Calu3 (cell line): ENCODE data around the gene RNF19B. TPM values are rescaled to one million over a fixed set of nuclear protein-coding genes. Genes with fewer than 3 reads are reported as not detected.

Experiments
- BruUV-seq: library from RNA; stranded (reverse); fragments of 400-500 nt; replicated peaks from 2 replicates; lab custom pipeline; 2021; lab: Mats Ljungman, UMichigan
- CTCF ChIA-PET: fragments of 300-600 bp; sonication (Branson Sonifier 250); formaldehyde crosslinking; loops from one replicate; lab custom pipeline; 2022; ENCODE audit warnings: antibody characterized with exemption; lab: Charles Lee
- DNase-seq: peaks from one replicate; pipeline ENCODE4 v3.0.0; 2022
- H3K27ac Mint-ChIP-seq: one replicate; pipeline ENCODE4 v1.8.0; 2022; ENCODE audit warnings: mixed read lengths; ENCODE audit not compliant: unreplicated experiment
- H3K27me3 Mint-ChIP-seq: one replicate; pipeline ENCODE4 v1.8.0; 2022; ENCODE audit warnings: mixed read lengths; ENCODE audit not compliant: unreplicated experiment
- H3K36me3 Mint-ChIP-seq: one replicate; pipeline ENCODE4 v1.8.0; 2022; ENCODE audit warnings: mild to moderate bottlenecking, moderate library complexity, mixed read lengths; ENCODE audit not compliant: insufficient read depth, unreplicated experiment
- H3K4me1 Mint-ChIP-seq: one replicate; pipeline ENCODE4 v1.8.0; 2022; ENCODE audit warnings: mild to moderate bottlenecking, low read depth, mixed read lengths; ENCODE audit not compliant: unreplicated experiment
- H3K4me3 Mint-ChIP-seq: one replicate; pipeline ENCODE4 v1.8.0; 2022; ENCODE audit warnings: mild to moderate bottlenecking, low read depth, moderate library complexity, mixed read lengths; ENCODE audit not compliant: unreplicated experiment
- H3K9me3 Mint-ChIP-seq: one replicate; pipeline ENCODE4 v1.8.0; 2022; ENCODE audit warnings: low read depth, mixed read lengths; ENCODE audit not compliant: unreplicated experiment
- CTCF ChIP-seq: fragments of 200-600 bp; IDR thresholded peaks from one replicate; pipeline ENCODE4 v1.8.0; 2022; ENCODE audit warnings: antibody characterized with exemption; ENCODE audit not compliant: unreplicated experiment
- intact Hi-C: fragments of 100-400 bp; cut with micrococcal nuclease; formaldehyde crosslinking; loops from one replicate; pipeline ENCODE4 v1.10.0; 2022; ENCODE audit not compliant: unreplicated experiment
- total RNA-seq: library from RNA; stranded (reverse); gene quantifications from 2 replicates; pipeline ENCODE4 v1.2.3, GENCODE V29; 2022

The RNF19B gene
- total RNA-seq, 1 experiment from 2014 or later, result 21.5 TPM

- intact Hi-C loops, result no loop called here
- Mint-ChIP-seq H3K36me3 (no peaks in the 10 kb centered on the region), H3K4me3 (no peak overlapping the region), H3K4me1 (peaks cover 8% of the 10 kb centered on the region), H3K27me3 (no peaks in the 10 kb centered on the region), H3K9me3 (no peaks in the 10 kb centered on the region), H3K27ac (no peak overlapping the region)
- BruUV-seq, result no TSS peak
- DNase-seq, result no peak
- CTCF ChIA-PET, result no interaction called here
- no peak for TF ChIP-seq CTCF
These were observed 47.1 kb downstream of the RNF19B start for GRCh38 chr1:32917521-32917920.

- peaks cover 8% of the 10 kb centered on the region for H3K4me1 Mint-ChIP-seq
- no peaks in the 10 kb centered on the region for H3K36me3 Mint-ChIP-seq
- CTCF ChIA-PET, result no interaction called here
- no TSS peak for BruUV-seq
- no peaks in the 10 kb centered on the region for H3K9me3 Mint-ChIP-seq
- intact Hi-C loops, result no loop called here
- no peaks in the 10 kb centered on the region for H3K27me3 Mint-ChIP-seq
- H3K27ac Mint-ChIP-seq, result no peak overlapping the region
- no peak overlapping the region for H3K4me3 Mint-ChIP-seq
- no peak for TF ChIP-seq CTCF
- DNase-seq, result no peak
These were observed 48.6 kb downstream of the RNF19B start for GRCh38 chr1:32915766-32916706.

GRCh38 chr1:32910319-32910718 is 54.3 kb downstream of the RNF19B start:
- H3K4me3 Mint-ChIP-seq, result no peak overlapping the region
- no peaks in the 10 kb centered on the region for H3K36me3 Mint-ChIP-seq
- TF ChIP-seq CTCF, result no peak
- DNase-seq, result no peak
- no peaks in the 10 kb centered on the region for H3K4me1 Mint-ChIP-seq
- BruUV-seq, result no TSS peak
- no peaks in the 10 kb centered on the region for H3K27me3 Mint-ChIP-seq
- intact Hi-C loops, result no loop called here
- H3K9me3 Mint-ChIP-seq, result no peaks in the 10 kb centered on the region
- no peak overlapping the region for H3K27ac Mint-ChIP-seq
- CTCF ChIA-PET, result no interaction called here

- Mint-ChIP-seq H3K9me3 (no peaks in the 10 kb centered on the region), H3K27ac (no peak overlapping the region), H3K36me3 (peaks cover 2% of the 10 kb centered on the region), H3K4me3 (no peak overlapping the region), H3K27me3 (no peaks in the 10 kb centered on the region), H3K4me1 (peaks cover 11% of the 10 kb centered on the region)
- CTCF ChIA-PET, result interaction anchor here (0.6 to 1.1 kb wide), 2 partner anchors 10 to 29 kb away, joined by 3 read pairs; no protein-coding TSS in a partner anchor
- intact Hi-C loops, result no loop called here
- no peak for DNase-seq
- BruUV-seq, result no TSS peak
- TF ChIP-seq CTCF, result no peak
These were observed 57.2 kb downstream of the RNF19B start for GRCh38 chr1:32907435-32907834.
